ENCODE data around the gene TSC2.

Gene TSC2
- long read RNA-seq, donor 1, full-length matches to known transcripts, result 8 of 20 reads
- long read RNA-seq, donor 1, partial matches to known transcripts, result 7 of 20 reads
- long read RNA-seq, donor 1, other reads (novel, unspliced or antisense), result 5 of 20 reads
- long read RNA-seq, donor 2, partial matches to known transcripts, result 5 of 5 reads
- long read RNA-seq, donor 2, other reads (novel, unspliced or antisense), result 0 of 5 reads
- long read RNA-seq, donor 3, full-length matches to known transcripts, result 3 of 3 reads
- long read RNA-seq, donor 3, partial matches to known transcripts, result 0 of 3 reads
- long read RNA-seq, donor 3, other reads (novel, unspliced or antisense), result 0 of 3 reads
- long read RNA-seq, donor 4, full-length matches to known transcripts, result 4 of 15 reads
- long read RNA-seq, donor 4, partial matches to known transcripts, result 11 of 15 reads
- long read RNA-seq, donor 4, other reads (novel, unspliced or antisense), result 0 of 15 reads
- long read RNA-seq, donor 5, full-length matches to known transcripts, result 8 of 13 reads
- long read RNA-seq, donor 5, partial matches to known transcripts, result 5 of 13 reads
- long read RNA-seq, donor 5, other reads (novel, unspliced or antisense), result 0 of 13 reads
- long read RNA-seq, donor 6, full-length matches to known transcripts, result 5 of 5 reads
- long read RNA-seq, donor 6, partial matches to known transcripts, result 0 of 5 reads
- long read RNA-seq, donor 6, other reads (novel, unspliced or antisense), result 0 of 5 reads
- long read RNA-seq, donor 7, result 0 reads
- long read RNA-seq, donor 8, full-length matches to known transcripts, result 8 of 8 reads
- long read RNA-seq, donor 8, partial matches to known transcripts, result 0 of 8 reads
- long read RNA-seq, donor 8, other reads (novel, unspliced or antisense), result 0 of 8 reads

DNA sequence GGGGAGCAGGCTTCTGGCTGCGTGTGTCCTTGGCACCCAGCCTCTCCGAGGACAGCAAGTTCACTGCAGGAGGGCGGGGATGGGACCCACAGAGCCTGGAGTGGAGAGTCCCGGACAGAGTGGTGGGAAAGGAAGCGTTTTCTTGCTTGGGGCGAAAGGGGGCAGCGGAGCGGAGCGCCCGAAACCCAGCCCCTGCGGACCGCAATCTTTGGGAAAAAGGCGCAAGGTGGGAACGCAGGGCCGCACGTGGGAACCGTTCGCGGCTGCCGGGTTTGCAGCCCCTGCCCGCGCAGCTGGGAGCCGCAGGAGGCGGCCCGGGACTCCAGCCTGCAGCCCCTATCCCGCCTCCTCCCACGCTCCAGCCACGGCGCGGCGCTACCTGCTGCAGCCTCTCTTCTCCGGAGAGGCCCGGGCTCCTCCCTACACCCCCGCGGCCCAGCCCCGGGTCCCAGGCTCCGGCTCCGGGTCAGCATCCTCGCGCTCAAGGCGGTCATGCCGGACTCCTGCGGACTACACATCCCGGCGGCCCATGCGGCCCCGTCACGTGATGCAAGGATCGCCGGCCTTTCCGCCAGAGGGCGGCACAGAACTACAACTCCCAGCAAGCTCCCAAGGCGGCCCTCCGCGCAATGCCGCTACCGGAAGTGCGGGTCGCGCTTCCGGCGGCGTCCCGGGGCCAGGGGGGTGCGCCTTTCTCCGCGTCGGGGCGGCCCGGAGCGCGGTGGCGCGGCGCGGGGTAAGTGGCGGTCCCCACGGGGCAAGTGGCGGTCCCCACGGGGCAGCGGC is at the start of gene TSC2, which contains the start of gene NTHL1:
TSC2 (plus strand) TSS at position 656 of the 786 bp plus-strand sequence. CDS start 631 bp downstream, outside the sequence.
NTHL1 (minus strand) TSS at position 505 of the 786 bp plus-strand sequence; CDS start at position 494, 11 bp downstream.
- DNase-seq, result peak; percentile 93

DNA sequence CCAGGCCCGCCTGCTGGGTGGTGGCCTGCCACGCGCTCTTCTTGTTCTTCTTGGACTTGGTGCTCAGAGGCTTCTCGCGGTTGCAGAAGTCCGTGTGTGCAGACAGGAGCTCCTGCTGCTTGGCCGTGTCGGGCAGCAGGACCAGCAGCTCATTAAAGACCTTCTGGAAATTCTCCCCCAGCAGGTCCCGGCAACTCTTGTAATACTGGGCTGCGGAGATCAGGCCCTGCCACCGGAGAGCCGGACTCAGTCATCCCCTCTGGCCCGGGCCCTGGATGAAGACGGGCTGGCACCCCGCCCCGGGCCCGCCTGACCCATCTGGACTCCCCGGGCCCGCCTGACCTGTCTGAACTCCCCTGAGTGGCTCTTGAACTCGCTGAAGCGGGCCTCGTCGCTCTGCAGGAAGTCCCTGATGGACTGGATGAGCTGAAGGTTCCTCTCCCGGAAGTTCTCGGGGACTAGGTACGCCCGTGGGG is 49.4 kb upstream of the TSC2 start:
- DNase-seq, result no peak

DNA sequence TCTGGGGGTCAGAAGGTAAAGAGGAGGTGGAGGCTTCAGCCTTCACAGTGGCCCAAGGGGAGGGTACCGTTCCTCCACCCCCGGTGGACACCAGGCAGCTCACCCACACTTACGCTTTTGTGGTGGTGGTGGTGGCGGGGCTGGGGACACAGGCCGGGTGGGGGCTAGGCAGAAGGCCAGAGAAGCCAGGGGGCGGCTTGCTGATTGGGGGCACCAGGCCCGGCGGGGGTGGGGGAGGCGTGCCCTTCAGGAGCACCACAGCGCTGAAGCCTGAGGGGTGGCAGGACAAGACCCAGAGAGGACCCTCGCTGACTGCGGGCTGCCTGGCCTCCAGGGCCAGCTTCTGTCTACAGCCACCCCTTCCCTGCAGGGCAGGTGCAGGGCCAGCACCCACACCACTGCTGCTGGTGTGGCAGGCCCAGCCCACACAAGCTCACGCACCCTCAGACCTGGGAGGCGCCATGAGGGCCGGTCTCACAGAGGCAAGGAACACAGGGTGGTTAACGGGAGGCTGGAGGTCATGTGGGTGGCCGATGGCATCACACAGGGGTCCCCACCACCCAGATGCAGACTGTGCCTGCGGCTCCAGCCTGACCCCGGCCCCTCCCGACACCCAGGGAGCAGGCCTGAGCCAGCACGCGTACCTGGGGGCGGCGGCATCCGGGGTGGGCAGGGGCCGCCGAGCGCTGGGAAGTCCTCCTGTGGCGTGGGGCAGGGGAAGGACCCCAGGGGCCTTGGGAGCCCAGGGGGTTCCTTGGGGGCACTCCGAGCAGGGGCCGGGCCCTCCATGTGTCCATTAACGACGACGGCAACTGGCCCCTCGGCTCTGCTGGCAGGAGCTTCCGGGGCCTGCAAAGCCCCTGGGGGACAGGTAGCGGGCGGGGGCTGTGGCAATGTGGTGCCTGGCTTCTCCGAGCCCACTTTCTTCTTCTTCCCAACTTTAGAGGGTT is 48.7 kb upstream of the TSC2 start:
- DNase-seq, result no peak

DNA sequence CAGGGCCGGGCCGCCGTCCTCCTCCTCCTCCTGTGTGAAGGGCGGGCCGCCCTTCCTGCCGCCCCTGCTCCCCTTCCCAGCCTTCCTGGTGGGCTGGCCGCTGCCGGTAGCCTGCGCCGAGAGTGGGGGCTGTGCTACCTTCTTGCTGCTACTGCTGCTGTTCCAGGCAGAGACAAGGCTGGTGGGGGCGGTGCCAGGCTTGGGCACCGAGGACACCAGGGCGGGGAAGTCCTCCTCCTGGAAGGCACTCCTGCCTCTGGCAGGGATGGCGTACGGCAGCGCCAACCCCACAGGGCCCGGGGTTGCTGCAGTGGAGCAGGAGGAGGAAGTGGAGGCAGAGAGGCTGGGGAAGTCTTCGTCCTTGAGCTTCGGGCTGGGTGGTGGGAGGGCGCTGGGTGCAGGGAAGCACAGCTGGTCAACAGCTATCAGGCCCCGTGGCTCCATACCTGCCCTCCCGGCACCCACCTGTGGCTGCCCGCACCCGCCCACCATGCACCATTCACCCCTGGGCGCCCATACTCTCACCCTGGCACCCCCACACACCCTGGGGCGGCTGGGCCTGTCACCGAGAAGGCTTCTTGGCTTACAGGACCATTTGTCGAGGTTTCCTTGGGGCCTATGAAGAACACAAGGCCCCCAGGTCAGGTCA is 47.8 kb upstream of the TSC2 start:
- no peak for DNase-seq

DNA sequence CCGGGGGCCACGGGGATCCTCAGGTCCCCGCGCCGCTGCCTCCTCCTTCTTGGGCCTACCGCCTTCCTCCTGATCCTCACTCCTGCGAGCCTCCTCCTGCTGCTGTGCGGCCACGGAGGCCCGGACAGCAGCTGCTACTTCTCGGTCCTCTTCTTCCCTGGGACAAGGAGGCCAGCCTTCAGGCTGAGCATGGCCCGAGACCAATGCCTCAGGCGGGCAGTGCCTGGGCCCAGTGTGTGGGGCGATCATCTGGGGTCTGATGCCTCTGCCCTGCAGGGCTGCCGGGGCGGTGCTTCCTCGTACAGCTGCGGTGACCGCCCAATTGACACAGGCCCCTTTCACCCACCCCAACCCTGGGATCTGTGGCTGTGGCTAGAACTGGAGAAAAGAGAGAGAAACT is 46.8 kb upstream of the TSC2 start:
- no peak for DNase-seq

DNA sequence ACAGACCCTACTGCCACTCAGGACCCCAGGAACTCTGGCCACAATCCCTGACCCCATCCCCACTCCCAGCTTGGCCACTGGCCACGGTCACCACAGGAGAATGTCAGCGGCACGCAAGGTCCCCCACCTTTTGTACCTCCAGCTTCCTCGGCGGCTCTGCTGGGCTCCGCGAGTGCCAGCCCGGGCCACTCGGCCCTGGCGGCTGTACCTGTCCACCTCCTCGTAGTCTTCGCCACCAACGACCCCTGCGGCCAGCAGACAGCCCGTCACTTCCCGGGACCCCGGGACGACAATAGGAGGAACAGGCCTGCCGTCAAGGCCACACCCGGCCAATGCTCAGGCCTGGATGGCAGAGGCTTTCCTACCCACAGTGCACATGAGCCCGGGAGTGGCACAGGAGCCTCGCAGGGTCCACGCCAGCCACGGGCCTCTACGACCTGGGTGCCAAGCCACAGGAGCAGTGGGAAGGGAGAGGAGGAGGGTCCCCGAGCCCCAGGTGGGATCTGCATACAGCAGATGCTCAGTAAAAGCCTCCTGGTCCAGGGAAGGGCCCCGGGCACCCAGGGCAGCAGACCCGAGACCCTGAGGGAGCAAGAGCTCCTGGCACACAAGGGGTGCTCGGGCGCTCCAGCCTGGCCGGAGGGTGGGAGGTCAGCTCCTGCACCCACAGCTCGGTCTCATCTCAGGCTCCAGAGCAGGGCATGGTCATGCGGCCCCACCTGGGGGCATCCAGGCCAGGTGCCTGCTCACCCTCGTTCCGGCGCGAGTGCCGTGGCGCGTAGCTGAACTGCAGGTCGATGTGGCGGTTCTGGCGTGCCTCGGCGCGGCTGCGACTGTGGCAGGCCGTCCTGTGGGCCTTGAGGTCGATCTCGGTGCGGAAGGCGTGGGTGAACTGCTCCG is 46.1 kb upstream of the TSC2 start:
- no peak for DNase-seq

DNA sequence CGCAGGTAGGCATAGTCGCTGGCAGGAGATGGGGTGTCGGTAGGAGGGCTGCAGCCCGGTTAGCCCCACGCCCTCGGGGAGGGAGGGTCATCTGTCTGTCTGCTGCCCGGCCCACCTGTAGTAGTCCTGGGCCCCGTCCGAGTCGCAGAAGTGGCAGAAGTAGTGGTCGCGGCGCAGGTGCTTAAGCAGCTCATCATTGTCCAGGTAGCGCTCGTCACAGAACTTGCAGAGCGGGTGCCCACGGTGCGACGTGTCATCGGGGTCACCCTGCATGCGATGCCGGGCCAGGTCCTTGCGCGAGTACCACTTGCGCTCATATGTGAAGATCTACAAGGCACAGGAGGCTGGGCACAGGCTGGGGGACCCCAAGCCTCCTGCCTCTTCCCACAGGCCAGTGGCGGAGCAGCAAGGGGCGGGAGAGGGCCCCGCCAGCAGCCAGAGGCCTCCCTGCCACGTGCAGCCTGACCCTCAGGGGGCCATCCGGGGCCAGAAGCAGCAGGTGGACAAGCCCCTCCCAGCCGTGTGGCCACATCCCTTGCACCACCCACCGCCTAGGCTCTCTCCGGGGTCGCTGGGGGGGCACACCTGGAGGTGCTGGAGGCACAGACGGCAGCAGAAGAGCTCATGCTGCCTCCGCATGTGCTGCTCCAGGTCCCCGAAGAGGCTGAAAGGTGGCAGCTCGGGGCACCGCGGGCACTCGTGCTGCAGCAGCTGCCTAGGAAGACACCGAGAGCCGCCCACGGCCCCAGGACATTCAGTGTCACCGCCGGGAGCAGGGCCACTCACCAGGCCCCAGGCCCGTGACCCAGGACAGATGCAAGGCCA is 45.2 kb upstream of the TSC2 start:
- DNase-seq, result no peak

DNA sequence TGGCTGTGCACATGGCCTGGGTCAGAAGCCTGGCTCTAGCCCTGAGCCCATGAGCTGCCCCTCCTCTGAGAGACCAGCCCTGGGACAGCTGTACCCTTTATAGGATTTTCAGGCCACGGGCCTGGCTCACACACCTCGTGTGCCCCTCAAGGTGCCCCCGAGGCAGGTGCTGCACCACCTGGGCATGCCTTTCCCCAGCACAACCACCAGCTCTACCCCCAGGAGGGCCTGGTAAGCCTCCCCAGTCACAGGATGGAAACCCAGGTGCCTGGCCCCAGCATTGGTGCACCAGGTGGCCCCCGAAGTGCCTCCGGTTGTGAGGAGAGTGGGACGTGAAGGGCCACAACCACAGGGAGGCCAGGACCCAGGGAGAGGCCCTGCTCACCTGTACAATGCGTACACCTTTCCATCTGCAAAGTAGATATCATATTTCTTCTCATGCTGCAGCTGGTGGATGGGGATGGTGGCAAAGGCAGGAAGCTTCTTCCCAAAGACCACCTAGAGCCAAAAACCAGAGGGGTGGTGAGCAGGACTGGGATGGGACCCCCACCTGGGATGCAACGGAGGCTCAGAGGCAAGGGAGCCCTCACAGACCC is 44.5 kb upstream of the TSC2 start:
- no peak for DNase-seq

DNA sequence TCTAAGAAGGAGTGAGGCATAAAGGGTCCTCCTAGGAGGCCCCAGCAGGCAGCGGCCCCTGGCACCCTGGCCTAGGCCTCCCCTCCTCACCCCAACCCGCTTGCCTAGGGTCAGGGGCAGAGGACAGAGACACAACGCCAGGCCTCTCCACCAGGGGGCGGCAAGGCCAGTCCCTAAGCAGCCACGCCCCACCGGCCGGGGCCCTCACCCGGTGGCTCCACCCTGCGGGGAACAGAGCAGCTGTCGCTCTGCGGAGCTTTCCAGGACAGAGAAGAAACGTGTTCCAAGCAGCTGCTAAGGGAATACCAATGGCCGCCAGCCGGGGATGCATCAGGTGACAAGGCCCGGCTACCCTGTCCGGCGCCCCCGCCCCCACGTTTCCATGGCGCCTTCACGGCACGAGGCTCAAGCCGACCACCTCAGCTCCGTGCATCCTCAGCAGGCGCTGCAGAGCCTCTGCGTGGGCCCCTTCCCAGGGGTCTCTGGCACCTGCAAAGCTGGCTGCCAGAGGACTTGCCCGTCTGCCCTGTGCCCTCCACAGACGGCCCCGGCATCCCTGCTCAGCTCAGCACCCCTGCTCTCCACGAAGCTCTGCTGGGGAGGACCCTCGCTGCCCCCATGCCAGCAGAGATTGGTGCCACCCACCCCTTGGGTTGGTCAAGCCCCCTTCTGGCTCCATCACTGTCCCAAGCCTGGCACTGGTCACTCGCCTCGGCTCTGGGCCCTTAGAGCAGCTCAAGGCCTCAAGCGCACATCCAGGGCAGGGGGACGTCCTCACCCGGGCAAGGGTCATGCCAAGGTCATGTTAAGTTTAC is 43.8 kb upstream of the TSC2 start:
- peak; percentile 70 for DNase-seq

DNA sequence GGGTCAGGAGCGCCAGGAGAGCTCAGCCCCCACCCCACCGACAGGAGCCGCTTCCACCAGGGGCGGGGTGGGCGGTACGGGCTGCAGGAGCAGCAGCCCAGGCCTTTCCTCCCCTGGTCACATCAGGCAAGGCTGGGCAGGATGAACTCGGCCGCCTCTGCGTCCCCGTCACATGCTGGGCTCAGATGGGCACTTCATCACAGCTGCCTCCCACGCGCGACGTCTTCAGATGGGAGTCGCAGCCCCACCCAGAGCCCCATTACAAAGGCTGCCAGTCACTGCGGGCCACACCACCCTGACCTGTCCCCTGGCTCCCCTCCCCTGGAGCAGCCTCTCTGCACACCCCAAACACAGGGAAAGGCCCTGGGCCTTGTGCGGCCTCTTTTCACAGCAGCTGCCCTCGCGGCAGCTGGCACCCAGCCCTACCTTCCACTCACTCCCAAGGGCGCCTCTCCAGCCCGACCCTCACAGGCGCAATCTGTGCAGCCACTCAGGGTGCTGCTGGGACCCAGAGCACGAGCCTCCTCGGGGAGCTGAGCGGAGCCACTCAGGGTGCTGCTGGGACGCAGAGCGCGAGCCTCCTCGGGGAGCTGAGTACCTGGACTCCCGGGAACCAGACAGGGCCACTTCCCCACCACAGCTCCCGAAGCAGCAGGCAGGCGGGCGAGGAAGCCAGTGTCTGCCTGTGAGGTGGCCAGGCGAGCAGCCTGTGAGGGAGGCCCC is 42.8 kb upstream of the TSC2 start:
- DNase-seq, result no peak

DNA sequence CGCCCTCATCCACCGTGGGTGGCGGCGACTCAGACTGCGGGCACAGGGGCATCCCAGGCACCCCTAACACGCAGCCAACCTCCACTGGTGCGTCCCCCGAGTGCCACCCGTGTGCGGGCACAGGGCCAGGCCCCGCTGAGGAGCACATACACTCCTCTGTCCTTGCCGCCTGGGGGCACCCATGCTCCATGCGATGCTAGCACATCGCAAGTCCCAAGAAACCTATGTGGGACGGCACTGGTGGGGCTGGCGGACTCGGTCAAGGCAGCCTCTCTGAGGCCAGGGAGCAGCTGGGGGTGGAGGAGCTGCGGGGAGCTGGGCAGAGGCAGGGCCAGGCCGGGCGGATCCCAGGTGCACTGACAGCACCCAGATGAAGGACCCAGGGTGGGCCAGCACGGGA is 42.1 kb upstream of the TSC2 start:
- no peak for DNase-seq

DNA sequence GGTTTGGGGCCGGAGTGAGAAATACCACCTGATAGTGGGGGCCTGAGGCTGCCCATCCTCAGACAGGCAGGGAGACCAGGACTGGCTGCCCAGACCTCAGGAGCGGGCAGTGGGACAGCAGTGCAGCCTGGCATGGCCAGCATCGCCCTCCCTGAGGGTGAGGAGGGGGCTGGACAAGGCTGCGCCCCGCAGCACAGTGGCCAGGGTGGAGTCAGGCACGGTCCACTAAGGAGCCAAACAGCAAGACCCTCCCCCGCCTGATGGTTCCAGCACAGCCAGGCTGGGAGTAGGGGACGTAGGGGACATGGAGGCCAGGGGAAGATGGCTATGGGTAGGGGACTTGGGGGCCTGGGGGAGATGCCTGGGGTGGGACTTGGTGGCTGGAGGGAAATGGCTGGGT is 41.5 kb upstream of the TSC2 start:
- DNase-seq, result no peak

DNA sequence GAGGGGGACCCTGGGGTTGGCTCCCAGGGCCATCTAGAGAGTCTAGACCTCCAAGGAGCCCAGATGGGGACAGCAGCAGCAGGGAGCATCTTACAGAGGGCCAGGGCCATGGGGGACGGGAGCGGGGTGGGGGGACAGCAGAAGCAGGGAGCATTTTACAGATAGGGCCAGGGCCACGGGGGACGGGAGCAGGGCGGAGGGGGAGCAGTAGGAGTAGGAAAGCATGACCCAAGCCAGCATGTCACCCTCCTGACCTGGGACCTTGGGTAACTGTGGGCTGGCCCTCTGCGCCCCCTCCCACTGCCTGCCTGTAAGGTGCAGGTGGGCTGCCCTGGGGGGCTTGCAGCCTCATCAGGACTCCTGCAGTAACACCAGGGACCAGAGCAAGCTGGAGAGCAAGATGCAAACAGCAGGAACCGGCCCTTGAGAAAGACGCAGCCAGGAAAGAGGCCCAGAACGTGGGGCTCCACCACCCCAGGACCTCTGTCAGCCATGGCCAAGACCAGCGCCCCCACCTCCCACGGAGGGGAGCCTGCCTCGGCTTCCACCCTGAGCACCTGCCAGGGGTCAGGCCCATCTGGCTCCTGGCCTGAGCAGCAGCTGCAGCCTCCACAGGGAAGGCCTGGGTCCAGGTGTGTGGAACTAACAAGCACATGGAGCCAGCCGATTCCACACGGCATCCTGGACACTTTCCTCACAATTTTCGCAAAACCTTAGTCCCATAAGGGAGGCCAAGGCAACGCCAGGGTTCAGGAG is 40.5 kb upstream of the TSC2 start:
- no peak for DNase-seq

DNA sequence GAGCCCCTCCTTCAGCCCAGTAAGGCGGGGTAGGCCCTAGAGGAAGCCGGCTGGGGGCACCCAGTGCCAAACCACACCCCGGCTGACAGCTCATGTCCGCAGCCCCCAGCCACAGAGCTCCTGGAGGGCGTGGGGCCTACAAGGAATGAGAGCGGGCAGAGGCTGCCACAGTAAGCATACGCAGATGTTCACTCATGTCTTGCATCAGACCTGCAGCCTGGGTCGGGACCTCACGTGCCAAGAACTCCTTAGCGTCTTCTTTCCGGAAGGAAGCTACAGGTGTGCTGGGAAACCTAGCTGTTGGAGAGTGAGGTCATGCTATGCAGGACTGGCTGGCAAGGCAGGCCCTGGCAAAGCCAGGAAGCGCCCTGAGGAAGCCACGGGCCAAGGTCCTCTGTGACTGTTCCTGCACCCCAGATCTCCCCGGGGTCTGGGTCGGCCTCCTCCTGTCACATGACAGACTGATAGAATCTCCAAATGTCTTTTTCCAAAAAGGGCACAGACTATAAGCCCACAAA is 39.7 kb upstream of the TSC2 start:
- DNase-seq, result no peak

DNA sequence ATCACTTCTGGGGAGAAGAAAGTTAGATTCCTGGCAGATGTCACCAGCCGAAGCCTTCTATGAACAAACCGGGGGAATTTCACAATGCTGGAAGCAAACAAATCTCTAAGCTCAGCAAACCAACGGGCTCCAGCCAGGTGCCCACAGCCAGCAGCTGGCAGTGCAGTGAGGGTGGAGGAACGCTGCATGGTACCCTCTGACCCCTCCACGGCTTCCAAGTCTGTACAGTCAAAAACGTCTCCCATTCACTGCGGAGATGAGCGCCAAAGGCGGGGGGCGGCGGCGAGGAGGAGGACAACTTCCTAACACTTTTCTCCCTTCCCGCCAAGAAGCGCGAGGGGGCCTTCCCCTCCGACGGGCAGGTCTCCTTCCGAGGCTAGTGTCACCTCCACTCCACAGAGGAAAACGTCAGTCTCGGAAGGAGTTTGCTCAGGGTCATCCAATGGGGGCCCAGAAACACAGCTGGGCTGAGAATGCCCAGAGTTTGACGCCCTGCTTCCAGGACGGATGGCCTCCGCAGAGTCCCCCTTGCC is 39.1 kb upstream of the TSC2 start:
- DNase-seq, result no peak
